Measurements from ENCODE around the gene HRG.

Gene HRG

DNA sequence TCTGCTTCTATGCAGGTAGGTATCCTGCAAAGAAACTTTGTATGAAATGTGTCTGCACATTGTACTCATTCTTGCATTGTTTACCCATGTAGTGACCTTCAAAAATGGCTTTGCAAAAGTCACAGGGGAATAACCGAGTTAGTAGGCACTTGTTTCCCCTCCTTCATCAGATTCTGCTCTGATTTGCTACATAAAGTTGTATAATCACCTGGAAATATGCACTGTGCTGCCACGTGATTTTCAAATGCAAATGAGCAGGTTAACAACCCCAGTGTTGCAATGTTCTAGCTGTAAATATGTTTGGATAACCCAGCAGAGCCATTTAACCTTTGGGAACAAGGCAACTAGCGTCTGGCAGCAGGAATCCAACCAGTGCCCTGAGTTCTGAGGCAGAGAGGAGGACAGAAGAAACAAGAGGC, 51.2 kb downstream of the HRG start, which contains the start of gene KNG1:
Gene KNG1, plus strand, starts transcription at position 321 of the 419 bp plus-strand sequence. CDS start 184 bp downstream, outside the sequence.
- H3K27ac ChIP-seq (ENCODE audit: low read depth, low read length), result no peak within 1 kb of the TSS
- no peaks in the 10 kb centered on the region for H3K79me2 ChIP-seq (ENCODE audit: control insufficient read depth, low read length)
- no peak within 1 kb of the TSS for H3K4me3 ChIP-seq (ENCODE audit: low read length)
- TF ChIP-seq, protein P1, sequence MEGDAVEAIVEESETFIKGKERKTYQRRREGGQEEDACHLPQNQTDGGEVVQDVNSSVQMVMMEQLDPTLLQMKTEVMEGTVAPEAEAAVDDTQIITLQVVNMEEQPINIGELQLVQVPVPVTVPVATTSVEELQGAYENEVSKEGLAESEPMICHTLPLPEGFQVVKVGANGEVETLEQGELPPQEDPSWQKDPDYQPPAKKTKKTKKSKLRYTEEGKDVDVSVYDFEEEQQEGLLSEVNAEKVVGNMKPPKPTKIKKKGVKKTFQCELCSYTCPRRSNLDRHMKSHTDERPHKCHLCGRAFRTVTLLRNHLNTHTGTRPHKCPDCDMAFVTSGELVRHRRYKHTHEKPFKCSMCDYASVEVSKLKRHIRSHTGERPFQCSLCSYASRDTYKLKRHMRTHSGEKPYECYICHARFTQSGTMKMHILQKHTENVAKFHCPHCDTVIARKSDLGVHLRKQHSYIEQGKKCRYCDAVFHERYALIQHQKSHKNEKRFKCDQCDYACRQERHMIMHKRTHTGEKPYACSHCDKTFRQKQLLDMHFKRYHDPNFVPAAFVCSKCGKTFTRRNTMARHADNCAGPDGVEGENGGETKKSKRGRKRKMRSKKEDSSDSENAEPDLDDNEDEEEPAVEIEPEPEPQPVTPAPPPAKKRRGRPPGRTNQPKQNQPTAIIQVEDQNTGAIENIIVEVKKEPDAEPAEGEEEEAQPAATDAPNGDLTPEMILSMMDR (IDR thresholded peaks at IDR 0.05; ENCODE audit: low read depth, low read length, poor library complexity, severe bottlenecking), result no peak
- no peak for TF ChIP-seq EZH2phosphoT487 (IDR thresholded peaks at IDR 0.05; ENCODE audit: borderline replicate concordance, low read length)
- H3K4me1 ChIP-seq (ENCODE audit: control insufficient read depth, low read length), result no peaks in the 10 kb centered on the region
- no peaks in the 10 kb centered on the region for H3K9me3 ChIP-seq (ENCODE audit: control insufficient read depth, insufficient read depth, low read length)
- H4K20me1 ChIP-seq (ENCODE audit: control insufficient read depth, insufficient read depth, low read depth, low read length), result no peaks in the 10 kb centered on the region
- H3K4me2 ChIP-seq (ENCODE audit: low read length), result no peak within 1 kb of the TSS
- H3K9me2 ChIP-seq (replicated peaks; ENCODE audit: control insufficient read depth, low read length), result no peaks in the 10 kb centered on the region
- no peaks in the 10 kb centered on the region for H3F3A ChIP-seq (ENCODE audit: control insufficient read depth, insufficient read depth)
- peaks cover 10% of the 10 kb centered on the region for H3K27me3 ChIP-seq (ENCODE audit: control insufficient read depth, low read length)
- H3K36me3 ChIP-seq (ENCODE audit: control insufficient read depth, low read length), result no peaks in the 10 kb centered on the region

DNA sequence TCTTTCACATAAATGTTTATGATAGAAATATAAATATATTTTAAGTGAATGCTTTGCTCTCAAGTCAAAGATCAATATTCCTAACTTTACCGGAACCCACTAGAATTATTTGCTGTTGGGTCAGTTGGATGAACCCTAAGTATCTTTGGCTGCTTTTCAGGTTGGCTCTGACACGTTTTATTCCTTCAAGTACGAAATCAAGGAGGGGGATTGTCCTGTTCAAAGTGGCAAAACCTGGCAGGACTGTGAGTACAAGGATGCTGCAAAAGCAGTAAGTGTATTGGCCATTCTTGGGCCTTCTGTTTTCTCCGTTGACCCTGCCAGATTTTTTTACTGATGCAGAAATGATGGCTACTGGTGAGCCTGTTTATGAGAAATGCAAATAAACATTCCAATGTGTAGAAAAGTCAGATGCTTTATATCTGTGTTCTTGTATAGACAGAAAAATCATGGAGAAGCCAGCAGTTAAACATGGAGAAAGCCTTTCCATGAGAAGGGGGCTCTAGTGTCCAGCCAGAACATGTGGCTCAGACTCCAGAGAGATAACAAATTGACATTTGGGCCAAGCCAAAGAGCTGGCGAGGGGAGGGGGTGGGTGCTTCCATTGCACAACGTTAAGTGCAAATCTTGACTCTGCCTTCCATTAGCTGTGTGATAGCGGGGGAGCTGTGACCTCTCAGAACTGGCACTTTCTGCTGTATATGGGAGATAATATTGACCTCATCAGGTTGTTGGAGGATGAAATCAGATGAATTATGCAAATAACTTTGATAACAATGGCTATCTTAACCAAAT, 54.3 kb downstream of the HRG start:
- H3K4me3 ChIP-seq (ENCODE audit: low read length), result no peak overlapping the region
- TF ChIP-seq, protein P1 (IDR thresholded peaks at IDR 0.05; ENCODE audit: low read depth, low read length, poor library complexity, severe bottlenecking), result no peak
- no peak for TF ChIP-seq EZH2phosphoT487 (IDR thresholded peaks at IDR 0.05; ENCODE audit: borderline replicate concordance, low read length)
- H3K27ac ChIP-seq (ENCODE audit: low read depth, low read length), result no peak overlapping the region
- H3F3A ChIP-seq (ENCODE audit: control insufficient read depth, insufficient read depth), result no peaks in the 10 kb centered on the region
- H3K9me3 ChIP-seq (ENCODE audit: control insufficient read depth, insufficient read depth, low read length), result no peaks in the 10 kb centered on the region
- H3K4me2 ChIP-seq (ENCODE audit: low read length), result no peak overlapping the region
- H3K79me2 ChIP-seq (ENCODE audit: control insufficient read depth, low read length), result no peaks in the 10 kb centered on the region
- H4K20me1 ChIP-seq (ENCODE audit: control insufficient read depth, insufficient read depth, low read depth, low read length), result no peaks in the 10 kb centered on the region
- no peaks in the 10 kb centered on the region for H3K4me1 ChIP-seq (ENCODE audit: control insufficient read depth, low read length)
- H3K9me2 ChIP-seq (replicated peaks; ENCODE audit: control insufficient read depth, low read length), result no peaks in the 10 kb centered on the region
- H3K27me3 ChIP-seq (ENCODE audit: control insufficient read depth, low read length), result peaks cover 13% of the 10 kb centered on the region
- H3K36me3 ChIP-seq (ENCODE audit: control insufficient read depth, low read length), result no peaks in the 10 kb centered on the region

DNA sequence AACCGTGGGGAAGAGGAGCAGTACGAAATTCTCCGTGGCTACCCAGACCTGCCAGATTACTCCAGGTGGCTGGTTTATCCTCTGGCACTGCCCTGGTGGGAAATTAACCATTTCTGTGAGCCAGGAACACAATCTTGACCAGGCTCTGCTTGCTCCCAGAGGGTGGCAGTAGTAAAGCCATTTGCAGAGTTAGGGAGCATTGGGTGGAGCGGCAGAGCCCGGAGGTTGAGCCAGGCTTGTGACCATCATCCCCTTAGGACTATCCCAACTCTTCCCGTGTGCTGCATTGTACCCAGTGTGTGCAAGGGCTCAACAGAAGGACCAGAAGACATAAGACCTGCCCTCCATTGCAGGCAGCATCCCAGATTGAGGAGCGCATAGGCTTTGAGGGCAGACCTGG, 56.6 kb downstream of the HRG start:
- no peak overlapping the region for H3K4me2 ChIP-seq (ENCODE audit: low read length)
- no peak for TF ChIP-seq EZH2phosphoT487 (IDR thresholded peaks at IDR 0.05; ENCODE audit: borderline replicate concordance, low read length)
- TF ChIP-seq, protein P1 (IDR thresholded peaks at IDR 0.05; ENCODE audit: low read depth, low read length, poor library complexity, severe bottlenecking), result no peak
- H3K27ac ChIP-seq (ENCODE audit: low read depth, low read length), result no peak overlapping the region

More for the DNA sequence above, 56.6 kb downstream of the HRG start:
- Histone ChIP-seq H3K4me3 (ENCODE audit: low read length) (no peak overlapping the region), H3F3A (ENCODE audit: control insufficient read depth, insufficient read depth) (no peaks in the 10 kb centered on the region), H3K36me3 (ENCODE audit: control insufficient read depth, low read length) (no peaks in the 10 kb centered on the region), H3K4me1 (ENCODE audit: control insufficient read depth, low read length) (no peaks in the 10 kb centered on the region), H3K79me2 (ENCODE audit: control insufficient read depth, low read length) (no peaks in the 10 kb centered on the region), H3K9me3 (ENCODE audit: control insufficient read depth, insufficient read depth, low read length) (no peaks in the 10 kb centered on the region), H3K27me3 (ENCODE audit: control insufficient read depth, low read length) (peaks cover 13% of the 10 kb centered on the region), H3K9me2 (replicated peaks; ENCODE audit: control insufficient read depth, low read length) (no peaks in the 10 kb centered on the region), H4K20me1 (ENCODE audit: control insufficient read depth, insufficient read depth, low read depth, low read length) (no peaks in the 10 kb centered on the region)

Measured in DOHH2 (cell line).